IMR-90 (cell line): ENCODE results near the gene ZKSCAN8. TPM values are rescaled to one million over a fixed set of nuclear protein-coding genes. Genes with fewer than 3 reads are reported as not detected.

ENCODE experiments used
- ATAC-seq: fragments of 200-7000 bp; cut with Tn5 transposase; 2 replicates; pipeline ENCODE4 v1.9.1; 2020; ENCODE audit warnings: low read depth, mild to moderate bottlenecking, moderate library complexity
- BruUV-seq: library from RNA; stranded (reverse); fragments of 400-500 nt; replicated peaks from 2 replicates; lab custom pipeline; 2021; lab: Mats Ljungman, UMichigan
- CTCF ChIA-PET: fragments of 300-600 bp; formaldehyde crosslinking; extraction: SDS; loops from one replicate; lab custom pipeline; 2021; ENCODE audit warnings: antibody characterized with exemption; lab: Yijun Ruan, JAX
- POLR2A ChIA-PET: fragments of 300-600 bp; sonication (Branson Sonifier 250); formaldehyde crosslinking; loops from one replicate; lab custom pipeline; 2022; ENCODE audit warnings: antibody characterized with exemption; ENCODE audit not compliant: unreplicated experiment; lab: Charles Lee
- DNase-seq: peaks from one replicate; pipeline ENCODE4 v3.0.0; 2013
- H2AFZ ChIP-seq: replicated peaks from 2 replicates; pipeline ENCODE3; 2013; ENCODE audit warnings: low read length, mild to moderate bottlenecking; ENCODE audit not compliant: poor library complexity
- H2AK5ac ChIP-seq: 2 replicates; pipeline ENCODE4 v1.6.1; 2013; ENCODE audit warnings: low read depth, low read length, inconsistent platforms
- H2AK9ac ChIP-seq: replicated peaks from 2 replicates; pipeline ENCODE3; 2013; ENCODE audit warnings: mild to moderate bottlenecking, low read depth, low read length, moderate library complexity; ENCODE audit not compliant: poor library complexity
- H2BK120ac ChIP-seq: 2 replicates; pipeline ENCODE4 v1.6.1; 2013; ENCODE audit warnings: low read depth, low read length, inconsistent platforms
- H2BK15ac ChIP-seq: 3 replicates; pipeline ENCODE4 v1.6.1; 2013; ENCODE audit warnings: low read depth, low read length, inconsistent platforms
- H2BK20ac ChIP-seq: 2 replicates; pipeline ENCODE4 v1.6.1; 2013; ENCODE audit warnings: low read depth, mild to moderate bottlenecking, inconsistent platforms, low read length, moderate library complexity
- H2BK5ac ChIP-seq: 2 replicates; pipeline ENCODE4 v1.6.1; 2013; ENCODE audit warnings: mild to moderate bottlenecking, low read depth, low read length, inconsistent platforms; ENCODE audit not compliant: poor library complexity, severe bottlenecking
- H3K14ac ChIP-seq: replicated peaks from 2 replicates; pipeline ENCODE4 v1.6.1; 2013; ENCODE audit warnings: low read depth, low read length, inconsistent platforms
- H3K18ac ChIP-seq: 2 replicates; pipeline ENCODE4 v1.6.1; 2013; ENCODE audit warnings: low read depth, low read length, control low read depth
- H3K23ac ChIP-seq: 2 replicates; pipeline ENCODE4 v1.6.1; 2013; ENCODE audit warnings: low read depth, low read length, inconsistent platforms
- H3K27ac ChIP-seq: 2 replicates; pipeline ENCODE4 v1.5.1; 2013; ENCODE audit warnings: mild to moderate bottlenecking, control low read depth, low read length; ENCODE audit not compliant: insufficient read depth
- H3K27me3 ChIP-seq: 2 replicates; pipeline ENCODE4 v1.6.1; 2013; ENCODE audit warnings: low read length; ENCODE audit not compliant: control insufficient read depth, insufficient read depth
- H3K36me3 ChIP-seq: 2 replicates; pipeline ENCODE4 v1.6.1; 2013; ENCODE audit warnings: low read length, mixed read lengths; ENCODE audit not compliant: control insufficient read depth, insufficient read depth
- H3K4ac ChIP-seq: 2 replicates; pipeline ENCODE4 v1.6.1; 2013; ENCODE audit warnings: low read depth, low read length, inconsistent platforms
- H3K4me1 ChIP-seq: 2 replicates; pipeline ENCODE4 v1.6.1; 2013; ENCODE audit warnings: low read length, mixed read lengths; ENCODE audit not compliant: control insufficient read depth, insufficient read depth
- H3K4me2 ChIP-seq: 2 replicates; pipeline ENCODE4 v1.6.1; 2013; ENCODE audit warnings: low read depth, mild to moderate bottlenecking, control low read depth, low read length, moderate library complexity
- H3K4me3 ChIP-seq: 2 replicates; pipeline ENCODE4 v1.5.1; 2013; ENCODE audit warnings: low read depth, mild to moderate bottlenecking, control low read depth, low read length, moderate library complexity; ENCODE audit not compliant: insufficient read depth
- H3K56ac ChIP-seq: 2 replicates; pipeline ENCODE4 v1.6.1; 2013; ENCODE audit warnings: low read length, inconsistent platforms; ENCODE audit not compliant: insufficient read depth; ENCODE audit errors: extremely low read depth
- H3K79me1 ChIP-seq, 2 experiments: 2 replicates each; pipeline ENCODE4 v1.6.1; 2013; ENCODE audit warnings: low read length in 2 of 2, inconsistent platforms in 1 of 2, low read depth in 1 of 2
- H3K9ac ChIP-seq: 2 replicates; pipeline ENCODE4 v1.6.1; 2013; ENCODE audit warnings: low read depth, low read length, control low read depth
- H3K9me1 ChIP-seq: 2 replicates; pipeline ENCODE4 v1.6.1; 2013; ENCODE audit warnings: low read length, inconsistent platforms; ENCODE audit not compliant: insufficient read depth
- H3K9me3 ChIP-seq: 2 replicates; pipeline ENCODE4 v1.6.1; 2013; ENCODE audit warnings: low read length; ENCODE audit not compliant: control insufficient read depth, insufficient read depth
- H4K20me1 ChIP-seq: 2 replicates; pipeline ENCODE4 v1.6.1; 2013; ENCODE audit warnings: low read length, inconsistent platforms; ENCODE audit not compliant: insufficient read depth
- H4K5ac ChIP-seq: 2 replicates; pipeline ENCODE4 v1.6.1; 2013; ENCODE audit warnings: mild to moderate bottlenecking, low read depth, low read length, control low read depth
- H4K8ac ChIP-seq, 2 experiments: 2 replicates each; pipeline ENCODE4 v1.6.1; 2013; ENCODE audit warnings: low read depth in 2 of 2, low read length in 2 of 2, control low read depth in 1 of 2, inconsistent platforms in 1 of 2
- H4K91ac ChIP-seq: 2 replicates; pipeline ENCODE4 v1.6.1; 2013; ENCODE audit warnings: low read depth, low read length, inconsistent platforms; ENCODE audit not compliant: insufficient read depth
- CEBPB ChIP-seq: IDR thresholded peaks from 2 replicates; pipeline ENCODE4 v1.6.1; 2012; ENCODE audit warnings: low read depth, low read length, improper control_type of control experiment
- ELK1 ChIP-seq: fragments of 150-350 bp; IDR thresholded peaks from 2 replicates; pipeline ENCODE4 v1.6.1; 2016; ENCODE audit warnings: low read depth, mild to moderate bottlenecking, low read length, moderate library complexity, borderline replicate concordance
- MAFK ChIP-seq: IDR thresholded peaks from 2 replicates; pipeline ENCODE4 v1.6.1; 2012; ENCODE audit warnings: low read depth, low read length, improper control_type of control experiment
- MXI1 ChIP-seq: IDR thresholded peaks from 2 replicates; pipeline ENCODE4 v1.6.1; 2012; ENCODE audit warnings: low read depth, mild to moderate bottlenecking, low read length, moderate library complexity, borderline replicate concordance
- POLR2A ChIP-seq: IDR thresholded peaks from 2 replicates; pipeline ENCODE4 v1.6.1; 2012; ENCODE audit warnings: mild to moderate bottlenecking, low read depth, low read length
- RFX5 ChIP-seq: IDR thresholded peaks from 2 replicates; pipeline ENCODE4 v1.8.0; 2012; ENCODE audit warnings: low read depth, mild to moderate bottlenecking, low read length, moderate library complexity
- dilution Hi-C: fragments of 300-500 bp; cut with HindIII; formaldehyde crosslinking; loops from one replicate; pipeline ENCODE4 v1.14.3; 2018; ENCODE audit warnings: low sequenced_read_pairs; ENCODE audit not compliant: unreplicated experiment
- in situ Hi-C: fragments of 300-500 bp; cut with MboI; formaldehyde crosslinking; loops from 3 replicates; pipeline ENCODE4 v1.14.3; 2019; ENCODE audit warnings: low sequenced_read_pairs, inconsistent platforms, mixed read lengths
- intact Hi-C: fragments of 100-400 bp; cut with micrococcal nuclease; formaldehyde crosslinking; loops from 2 replicates; pipeline ENCODE4 v1.10.0; 2022
- polyA plus RNA-seq, 3 experiments: library from polyadenylated mRNA; depleted of rRNA; stranded (reverse); fragments of >200 nt; gene quantifications; 2 replicates each; pipeline ENCODE4 v1.2.3, GENCODE V29; 2012; ENCODE audit warnings: low replicate concordance in 1 of 3
- total RNA-seq: library from RNA; depleted of rRNA; stranded (reverse); fragments of >200 nt; gene quantifications from 2 replicates; pipeline ENCODE4 v1.2.3, GENCODE V29; 2012

ZKSCAN8 gene
- total and polyA plus RNA-seq, 2 of the 4 experiments (the other 2 are of a cell fraction), result 8.3 to 22.8 TPM

GRCh38 chr6:28154357-28154756 lies 12.7 kb downstream of the ZKSCAN8 start:
- Histone ChIP-seq H3K56ac (no peak overlapping the region), H3K27ac (no peak overlapping the region), H4K91ac (no peak overlapping the region), H3K36me3 (peaks cover 37% of the 10 kb centered on the region), H3K18ac (no peak overlapping the region), H3K9me3 (peaks cover 10% of the 10 kb centered on the region), H2BK20ac (no peak overlapping the region), H3K4me3 (no peak overlapping the region), H4K5ac (no peak overlapping the region), H4K20me1 (no peaks in the 10 kb centered on the region), H3K4ac (no peak overlapping the region), H4K8ac (no peak overlapping the region), H3K14ac (no peak overlapping the region), H2BK5ac (no peak overlapping the region), H3K4me2 (no peak overlapping the region), H3K9me1 (no peaks in the 10 kb centered on the region), H3K23ac (no peak overlapping the region), H2BK15ac (no peak overlapping the region), H2AK9ac (no peak overlapping the region), H2BK120ac (no peak overlapping the region), H2AFZ (no peak overlapping the region), H3K27me3 (no peaks in the 10 kb centered on the region), H3K4me1 (no peaks in the 10 kb centered on the region), H2AK5ac (no peak overlapping the region), H3K79me1 (peaks cover under 1 to 11% of the 10 kb centered on the region in 2 experiments; a peak in 2 of 4 replicates), H3K9ac (no peak overlapping the region)
- dilution Hi-C loops, result no loop called here
- no TSS peak for BruUV-seq
- intact Hi-C loops, result no loop called here
- ChIA-PET POLR2A (no interaction called here), CTCF (interaction anchor here (1.3 kb wide), 1 partner anchor 11 kb away, joined by 3 read pairs; no protein-coding TSS in a partner anchor)
- in situ Hi-C loops, result no loop called here
- no peak for DNase-seq
- no peak for ATAC-seq
- TF ChIP-seq RFX5 (no peak), ELK1 (no peak), MXI1 (no peak), MAFK (peak; percentile 35; the same call in 1 of the 2 replicates), CEBPB (no peak), POLR2A (no peak)
